NCI-H128 (cell line): ENCODE data around the gene GPS1.
A peak's percentile ranks its signal among the peaks of the same experiment; 100 is the strongest.

Source experiments
- DNase-seq: peaks from one replicate; lab custom pipeline; 2025; ENCODE audit not compliant: unreplicated experiment; lab: John Stamatoyannopoulos, UW

The GPS1 gene

GRCh38 chr17:82087961-82088837 lies 36.5 kb downstream of the GPS1 start:
- DNase-seq = no peak

- no peak for DNase-seq
Observed at GRCh38 chr17:82088838-82089722, 37.4 kb downstream of the GPS1 start.

- no peak for DNase-seq
Observed at GRCh38 chr17:82089723-82090548, 38.2 kb downstream of the GPS1 start.

- DNase-seq = no peak
Observed at GRCh38 chr17:82090549-82091263, 39.0 kb downstream of the GPS1 start.

- DNase-seq = no peak
Observed at GRCh38 chr17:82091264-82092066, 39.8 kb downstream of the GPS1 start.

- no peak for DNase-seq
Observed at GRCh38 chr17:82092094-82092586, 40.4 kb downstream of the GPS1 start.

GRCh38 chr17:82092628-82092994 lies 40.9 kb downstream of the GPS1 start:
- DNase-seq = no peak

- DNase-seq = no peak
Observed at GRCh38 chr17:82092995-82093751, 41.5 kb downstream of the GPS1 start.

GRCh38 chr17:82094931-82095776 lies 43.5 kb downstream of the GPS1 start:
- DNase-seq = no peak

- no peak for DNase-seq
Observed at GRCh38 chr17:82095777-82096708, 44.3 kb downstream of the GPS1 start.

GRCh38 chr17:82096709-82097183 lies 45.0 kb downstream of the GPS1 start:
- no peak for DNase-seq

GRCh38 chr17:82097184-82097918 lies 45.7 kb downstream of the GPS1 start:
- no peak for DNase-seq

GRCh38 chr17:82097919-82098168 lies 46.1 kb downstream of the GPS1 start:
- DNase-seq = no peak

- DNase-seq = peak; percentile 72
Observed at GRCh38 chr17:82098169-82098938, 46.7 kb downstream of the GPS1 start, which contains the start of gene FASN. FASN (minus strand) TSS chr17:82098236; CDS start chr17:82096445, 1,791 bp downstream.
